Body of pancreas (tissue), 4 donors: ENCODE data around the gene TAAR2.

ENCODE experiments used
- CTCF ChIP-seq, 7 experiments: fragments of 450-650 bp in 4 of 7; fragments of 200-600 bp in 3 of 7; sonication (generic) in 3 of 7; IDR thresholded peaks; one replicate each; pipeline ENCODE4 v1.5.1; 2016 to 2019; ENCODE audit warnings: antibody characterized with exemption in 7 of 7
- POLR2A ChIP-seq, 3 donors: fragments of 450-650 bp; IDR thresholded peaks; one replicate each; pipeline ENCODE4 v1.6.1; 2016; ENCODE audit warnings: antibody characterized with exemption in 3 of 3, mild to moderate bottlenecking in 2 of 3

- TF ChIP-seq CTCF (IDR thresholded peaks at IDR 0.05) (no peak), POLR2A (IDR thresholded peaks at IDR 0.05) (no peak)
Measured at GRCh38 chr6:132616677-132617076, 7.4 kb downstream of the TAAR2 start.
